ENCODE measurements around the gene SCGB3A2. TPM values are rescaled to one million over a fixed set of nuclear protein-coding genes. Genes with fewer than 3 reads are reported as not detected.

The SCGB3A2 gene
- total RNA-seq, 1 experiment from 2014 or later: 0.39 TPM

DNA sequence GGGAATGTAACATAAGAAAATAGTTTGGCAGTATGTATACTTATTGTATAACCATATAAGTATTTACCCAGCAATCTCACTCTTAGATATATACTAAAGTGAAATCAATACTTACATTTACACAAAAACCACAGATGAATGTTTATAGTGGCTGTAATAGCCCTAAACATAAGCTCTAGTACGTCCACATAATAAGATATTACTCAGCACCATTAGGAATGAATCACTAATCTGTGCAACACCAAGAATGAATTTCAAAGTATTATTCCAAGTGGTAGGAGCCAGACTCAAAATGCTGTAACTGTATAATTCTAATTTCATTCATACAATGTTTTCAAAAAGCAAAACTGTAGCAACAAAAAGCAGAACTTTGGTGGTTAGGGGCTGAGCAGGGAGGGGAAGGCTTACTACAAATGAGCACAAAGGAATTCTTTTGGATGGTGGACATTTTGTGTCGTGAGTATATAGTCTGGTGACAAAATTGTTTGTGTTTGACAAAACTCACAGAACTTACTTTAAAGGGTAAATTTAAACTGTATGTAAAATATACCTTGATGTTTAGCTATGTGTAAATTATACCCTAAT lies 39.7 kb downstream of the SCGB3A2 start:
- no peak overlapping the region for H3K4me3 ChIP-seq (ENCODE audit: low read depth in 2 of 2, low read length in 2 of 2)
- ChIA-PET CTCF (no interaction called here), POLR2A (no interaction called here)
- in situ Hi-C loops (cut with HindIII; ENCODE audit: low pct_unique_long_range_greater_than_20kb, low sequenced_read_pairs): no loop called here
- no peaks in the 10 kb centered on the region for H3K9me3 ChIP-seq (ENCODE audit: control insufficient read depth, insufficient read depth, low read depth, low read length)
- no peak for ATAC-seq
- no peak overlapping the region for H3K27ac ChIP-seq (ENCODE audit: low read length)
- no peaks in the 10 kb centered on the region for H3K4me1 ChIP-seq (ENCODE audit: control insufficient read depth, insufficient read depth, low read length)
- intact Hi-C loops (cut with micrococcal nuclease; ENCODE audit: unreplicated experiment): no loop called here
- no peaks in the 10 kb centered on the region for H3K27me3 ChIP-seq (ENCODE audit: control insufficient read depth, insufficient read depth, low read length)
- no peaks in the 10 kb centered on the region for H3K36me3 ChIP-seq (ENCODE audit: control insufficient read depth, insufficient read depth, low read length)
- no peak for DNase-seq (ENCODE audit: low read depth, low spot score)
- BruUV-seq (replicated peaks): no TSS peak
- TF ChIP-seq SIN3A (IDR thresholded peaks at IDR 0.05; ENCODE audit: borderline replicate concordance, insufficient read depth, low read depth, low read length) (no peak), CTCF (IDR thresholded peaks at IDR 0.05) (no peak), TCF7L2 (IDR thresholded peaks at IDR 0.05; ENCODE audit: low read depth, low read length) (no peak), POLR2AphosphoS5 (IDR thresholded peaks at IDR 0.05; ENCODE audit: low read depth, low read length) (no peak)
- TF ChIP-seq, protein P1, sequence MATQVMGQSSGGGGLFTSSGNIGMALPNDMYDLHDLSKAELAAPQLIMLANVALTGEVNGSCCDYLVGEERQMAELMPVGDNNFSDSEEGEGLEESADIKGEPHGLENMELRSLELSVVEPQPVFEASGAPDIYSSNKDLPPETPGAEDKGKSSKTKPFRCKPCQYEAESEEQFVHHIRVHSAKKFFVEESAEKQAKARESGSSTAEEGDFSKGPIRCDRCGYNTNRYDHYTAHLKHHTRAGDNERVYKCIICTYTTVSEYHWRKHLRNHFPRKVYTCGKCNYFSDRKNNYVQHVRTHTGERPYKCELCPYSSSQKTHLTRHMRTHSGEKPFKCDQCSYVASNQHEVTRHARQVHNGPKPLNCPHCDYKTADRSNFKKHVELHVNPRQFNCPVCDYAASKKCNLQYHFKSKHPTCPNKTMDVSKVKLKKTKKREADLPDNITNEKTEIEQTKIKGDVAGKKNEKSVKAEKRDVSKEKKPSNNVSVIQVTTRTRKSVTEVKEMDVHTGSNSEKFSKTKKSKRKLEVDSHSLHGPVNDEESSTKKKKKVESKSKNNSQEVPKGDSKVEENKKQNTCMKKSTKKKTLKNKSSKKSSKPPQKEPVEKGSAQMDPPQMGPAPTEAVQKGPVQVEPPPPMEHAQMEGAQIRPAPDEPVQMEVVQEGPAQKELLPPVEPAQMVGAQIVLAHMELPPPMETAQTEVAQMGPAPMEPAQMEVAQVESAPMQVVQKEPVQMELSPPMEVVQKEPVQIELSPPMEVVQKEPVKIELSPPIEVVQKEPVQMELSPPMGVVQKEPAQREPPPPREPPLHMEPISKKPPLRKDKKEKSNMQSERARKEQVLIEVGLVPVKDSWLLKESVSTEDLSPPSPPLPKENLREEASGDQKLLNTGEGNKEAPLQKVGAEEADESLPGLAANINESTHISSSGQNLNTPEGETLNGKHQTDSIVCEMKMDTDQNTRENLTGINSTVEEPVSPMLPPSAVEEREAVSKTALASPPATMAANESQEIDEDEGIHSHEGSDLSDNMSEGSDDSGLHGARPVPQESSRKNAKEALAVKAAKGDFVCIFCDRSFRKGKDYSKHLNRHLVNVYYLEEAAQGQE (IDR thresholded peaks at IDR 0.05; ENCODE audit: insufficient read depth in 1 of 2, low read depth in 2 of 2, low read length in 1 of 2): no peak

GRCh38 chr5:147918899-147919298 lies 40.4 kb downstream of the SCGB3A2 start:
- TF ChIP-seq CTCF (IDR thresholded peaks at IDR 0.05) (no peak), POLR2AphosphoS5 (IDR thresholded peaks at IDR 0.05; ENCODE audit: low read depth, low read length) (no peak), TCF7L2 (IDR thresholded peaks at IDR 0.05; ENCODE audit: low read depth, low read length) (no peak), SIN3A (IDR thresholded peaks at IDR 0.05; ENCODE audit: borderline replicate concordance, insufficient read depth, low read depth, low read length) (no peak)
- TF ChIP-seq, protein P1 (IDR thresholded peaks at IDR 0.05; ENCODE audit: insufficient read depth in 1 of 2, low read depth in 2 of 2, low read length in 1 of 2): no peak
- Histone ChIP-seq H3K27ac (ENCODE audit: low read length) (no peak overlapping the region), H3K4me1 (ENCODE audit: control insufficient read depth, insufficient read depth, low read length) (no peaks in the 10 kb centered on the region), H3K9me3 (ENCODE audit: control insufficient read depth, insufficient read depth, low read depth, low read length) (no peaks in the 10 kb centered on the region), H3K27me3 (ENCODE audit: control insufficient read depth, insufficient read depth, low read length) (no peaks in the 10 kb centered on the region), H3K36me3 (ENCODE audit: control insufficient read depth, insufficient read depth, low read length) (no peaks in the 10 kb centered on the region), H3K4me3 (ENCODE audit: low read depth in 2 of 2, low read length in 2 of 2) (no peak overlapping the region)
- no peak for ATAC-seq
- BruUV-seq (replicated peaks): no TSS peak
- in situ Hi-C loops (cut with HindIII; ENCODE audit: low pct_unique_long_range_greater_than_20kb, low sequenced_read_pairs) (no loop called here), intact Hi-C loops (cut with micrococcal nuclease; ENCODE audit: unreplicated experiment) (no loop called here)
- no peak for DNase-seq (ENCODE audit: low read depth, low spot score)
- CTCF ChIA-PET: no interaction called here
- POLR2A ChIA-PET: no interaction called here
